Caco-2 (cell line): ENCODE results near the gene MAD1L1. TPM values are rescaled to one million over a fixed set of nuclear protein-coding genes. Genes with fewer than 3 reads are reported as not detected.

ENCODE experiments used
- BruUV-seq: library from RNA; stranded (reverse); fragments of 400-500 nt; replicated peaks from 2 replicates; lab custom pipeline; 2021; lab: Mats Ljungman, UMichigan
- CTCF ChIA-PET: fragments of 300-600 bp; sonication (Branson Sonifier 250); formaldehyde crosslinking; loops from one replicate; lab custom pipeline; 2022; ENCODE audit warnings: antibody characterized with exemption; lab: Charles Lee
- POLR2A ChIA-PET: fragments of 300-600 bp; sonication (Branson Sonifier 250); formaldehyde crosslinking; loops from one replicate; lab custom pipeline; 2022; ENCODE audit warnings: antibody characterized with exemption; lab: Charles Lee
- DNase-seq, 2 experiments: peaks; one replicate each; pipeline versions ENCODE4 v3.0.0 to v3.0.0-alpha.2; 2020 to 2022
- H3K27me3 ChIP-seq: replicated peaks from 2 replicates; pipeline ENCODE4 v1.6.0; 2011; ENCODE audit warnings: low read length; ENCODE audit not compliant: control insufficient read depth, insufficient read depth
- H3K36me3 ChIP-seq: 2 replicates; pipeline ENCODE4 v1.5.1; 2011; ENCODE audit warnings: low read length; ENCODE audit not compliant: control insufficient read depth, insufficient read depth
- H3K4me1 ChIP-seq: fragments of 250-450 bp; sonication (Bioruptor Pico); 2 replicates; pipeline ENCODE4 v1.5.1; 2020; ENCODE audit warnings: mild to moderate bottlenecking
- H3K4me3 ChIP-seq: 2 replicates; pipeline ENCODE4 v1.5.1; 2011; ENCODE audit warnings: low read depth, mild to moderate bottlenecking, control low read depth, low read length
- H3K9me3 ChIP-seq: fragments of 250-450 bp; sonication (Bioruptor Pico); 2 replicates; pipeline ENCODE4 v1.5.1; 2020; ENCODE audit warnings: mild to moderate bottlenecking, moderate library complexity
- H3K27ac Mint-ChIP-seq: one replicate; pipeline ENCODE4 v1.8.0; 2022; ENCODE audit warnings: mixed read lengths; ENCODE audit not compliant: unreplicated experiment
- H3K27me3 Mint-ChIP-seq: one replicate; pipeline ENCODE4 v1.8.0; 2022; ENCODE audit warnings: mixed read lengths; ENCODE audit not compliant: insufficient read depth, unreplicated experiment
- H3K36me3 Mint-ChIP-seq: one replicate; pipeline ENCODE4 v1.8.0; 2022; ENCODE audit warnings: mild to moderate bottlenecking, mixed read lengths; ENCODE audit not compliant: insufficient read depth, unreplicated experiment
- H3K4me1 Mint-ChIP-seq: one replicate; pipeline ENCODE4 v1.8.0; 2022; ENCODE audit warnings: low read depth, mixed read lengths; ENCODE audit not compliant: unreplicated experiment
- H3K4me3 Mint-ChIP-seq: one replicate; pipeline ENCODE4 v1.8.0; 2022; ENCODE audit warnings: mild to moderate bottlenecking, moderate library complexity, mixed read lengths; ENCODE audit not compliant: unreplicated experiment
- H3K9me3 Mint-ChIP-seq: one replicate; pipeline ENCODE4 v1.8.0; 2022; ENCODE audit warnings: mixed read lengths; ENCODE audit not compliant: unreplicated experiment
- intact Hi-C: fragments of 100-400 bp; cut with micrococcal nuclease; formaldehyde crosslinking; loops from one replicate; pipeline ENCODE4 v1.10.0; 2022; ENCODE audit not compliant: unreplicated experiment
- total RNA-seq: library from RNA; stranded (reverse); gene quantifications from 2 replicates; pipeline ENCODE4 v1.2.3, GENCODE V29; 2022
- TF ChIP-seq, protein P1 (sequence below), 2 experiments: fragments of 200-600 bp in 1 of 2; IDR thresholded peaks; 1 replicate in 1 of 2; 2 replicates in 1 of 2; pipeline versions ENCODE4 v1.5.1 to v1.8.0; 2011 to 2022; ENCODE audit warnings: antibody characterized with exemption in 1 of 2, control low read depth in 1 of 2, inconsistent platforms in 1 of 2, low read depth in 1 of 2, low read length in 1 of 2, mild to moderate bottlenecking in 1 of 2, moderate library complexity in 1 of 2; ENCODE audit not compliant: insufficient read depth in 1 of 2, severe bottlenecking in 1 of 2, unreplicated experiment in 1 of 2

The MAD1L1 gene
- total RNA-seq, 1 experiment from 2014 or later: 58.6 TPM

DNA sequence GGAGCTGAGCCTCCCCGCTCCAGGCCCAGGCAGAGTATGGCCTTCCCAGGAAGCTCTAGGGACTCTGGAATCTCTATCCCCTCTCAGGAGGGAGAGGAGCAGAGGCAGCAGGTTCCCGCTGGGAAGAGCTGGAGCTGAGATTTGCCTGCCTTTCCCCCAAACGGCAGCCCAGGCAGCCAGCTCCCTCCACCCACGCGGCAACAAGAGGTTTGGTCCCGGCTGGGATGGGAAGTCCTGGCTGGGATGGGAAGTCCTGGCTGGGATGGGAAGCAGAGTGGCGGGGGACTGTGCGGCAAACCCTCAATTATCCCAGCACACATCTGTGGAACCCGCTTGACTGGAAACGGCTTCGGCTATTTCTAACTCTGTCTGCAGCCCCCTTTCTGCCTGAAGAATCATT lies 339.7 kb downstream of the MAD1L1 start:
- no peaks in the 10 kb centered on the region for H3K9me3 Mint-ChIP-seq
- no peaks in the 10 kb centered on the region for H3K4me1 Mint-ChIP-seq
- no peak overlapping the region for H3K27ac Mint-ChIP-seq
- TF ChIP-seq, protein P1, sequence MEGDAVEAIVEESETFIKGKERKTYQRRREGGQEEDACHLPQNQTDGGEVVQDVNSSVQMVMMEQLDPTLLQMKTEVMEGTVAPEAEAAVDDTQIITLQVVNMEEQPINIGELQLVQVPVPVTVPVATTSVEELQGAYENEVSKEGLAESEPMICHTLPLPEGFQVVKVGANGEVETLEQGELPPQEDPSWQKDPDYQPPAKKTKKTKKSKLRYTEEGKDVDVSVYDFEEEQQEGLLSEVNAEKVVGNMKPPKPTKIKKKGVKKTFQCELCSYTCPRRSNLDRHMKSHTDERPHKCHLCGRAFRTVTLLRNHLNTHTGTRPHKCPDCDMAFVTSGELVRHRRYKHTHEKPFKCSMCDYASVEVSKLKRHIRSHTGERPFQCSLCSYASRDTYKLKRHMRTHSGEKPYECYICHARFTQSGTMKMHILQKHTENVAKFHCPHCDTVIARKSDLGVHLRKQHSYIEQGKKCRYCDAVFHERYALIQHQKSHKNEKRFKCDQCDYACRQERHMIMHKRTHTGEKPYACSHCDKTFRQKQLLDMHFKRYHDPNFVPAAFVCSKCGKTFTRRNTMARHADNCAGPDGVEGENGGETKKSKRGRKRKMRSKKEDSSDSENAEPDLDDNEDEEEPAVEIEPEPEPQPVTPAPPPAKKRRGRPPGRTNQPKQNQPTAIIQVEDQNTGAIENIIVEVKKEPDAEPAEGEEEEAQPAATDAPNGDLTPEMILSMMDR (IDR thresholded peaks at IDR 0.05; ENCODE audit: insufficient read depth in 1 of 2, low read depth in 1 of 2, low read length in 1 of 2, severe bottlenecking in 1 of 2, unreplicated experiment in 1 of 2): no peak
- Histone ChIP-seq H3K36me3 (peaks cover 3% of the 10 kb centered on the region), H3K4me1 (no peaks in the 10 kb centered on the region), H3K27me3 (no peaks in the 10 kb centered on the region), H3K4me3 (no peak overlapping the region), H3K9me3 (peaks cover 7% of the 10 kb centered on the region)
- no peak overlapping the region for H3K4me3 Mint-ChIP-seq
- ChIA-PET CTCF (interaction anchor here (0.6 kb wide), 1 partner anchor 624 kb away, joined by 3 read pairs; no protein-coding TSS in a partner anchor), POLR2A (no interaction called here)
- peaks cover 23% of the 10 kb centered on the region for H3K36me3 Mint-ChIP-seq
- intact Hi-C loops: no loop called here
- BruUV-seq: no TSS peak
- no peak for DNase-seq
- H3K27me3 Mint-ChIP-seq: no peaks in the 10 kb centered on the region

DNA sequence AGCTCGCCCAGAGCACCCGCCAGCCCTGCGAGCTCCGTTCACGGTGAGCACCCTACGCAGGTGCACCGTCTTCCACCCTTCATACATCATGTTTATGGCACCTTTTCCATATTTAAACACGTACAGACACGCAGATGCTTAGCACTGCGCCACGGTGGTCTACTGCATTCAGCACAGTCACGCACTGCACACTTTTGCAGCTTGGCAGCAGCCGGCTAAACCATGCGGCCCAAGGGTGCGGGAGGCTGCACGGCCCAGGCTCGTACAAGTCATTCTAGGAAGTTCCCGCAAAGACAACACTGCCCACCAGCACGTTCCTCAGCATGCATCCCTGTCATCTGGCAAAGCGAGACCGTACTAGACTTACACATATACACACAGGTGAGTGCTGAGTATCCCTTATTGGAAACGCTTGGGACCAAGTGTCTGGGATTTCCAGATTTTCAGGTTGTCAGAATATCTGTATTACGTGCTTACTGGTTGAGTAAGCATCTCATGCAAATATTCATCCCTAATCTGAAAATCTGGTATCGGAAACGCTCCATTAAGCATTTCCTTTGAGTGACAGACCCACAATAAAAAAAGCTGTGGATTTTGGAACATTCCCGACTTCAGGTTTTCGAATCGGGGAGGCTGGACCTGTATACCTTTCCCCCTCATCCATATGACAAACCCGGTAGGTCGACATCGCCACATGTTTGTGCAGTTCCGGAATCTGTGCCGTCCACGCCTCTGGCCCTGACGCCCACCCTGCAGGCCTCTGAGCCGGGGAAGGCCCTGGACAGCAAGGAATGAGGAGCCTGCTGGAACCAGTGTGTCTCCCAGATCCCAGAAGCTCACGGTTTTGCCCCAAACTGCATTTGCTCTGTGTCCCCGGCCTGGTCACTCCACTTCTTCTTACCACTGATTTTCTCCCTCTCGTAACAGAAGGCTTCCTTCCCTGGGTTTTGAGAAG lies 340.5 kb downstream of the MAD1L1 start:
- peaks cover 31% of the 10 kb centered on the region for H3K36me3 Mint-ChIP-seq
- TF ChIP-seq, protein P1 (IDR thresholded peaks at IDR 0.05; ENCODE audit: insufficient read depth in 1 of 2, low read depth in 1 of 2, low read length in 1 of 2, severe bottlenecking in 1 of 2, unreplicated experiment in 1 of 2): no peak
- no peaks in the 10 kb centered on the region for H3K27me3 Mint-ChIP-seq
- POLR2A ChIA-PET: no interaction called here
- H3K36me3 ChIP-seq: peaks cover 5% of the 10 kb centered on the region
- no peak overlapping the region for H3K27ac Mint-ChIP-seq
- H3K9me3 Mint-ChIP-seq: no peaks in the 10 kb centered on the region
- H3K27me3 ChIP-seq: no peaks in the 10 kb centered on the region
- BruUV-seq: no TSS peak
- no peak for DNase-seq
- H3K4me1 Mint-ChIP-seq: no peaks in the 10 kb centered on the region
- no peak overlapping the region for H3K4me3 Mint-ChIP-seq
- CTCF ChIA-PET: interaction anchor here (0.6 kb wide), 1 partner anchor 625 kb away, joined by 3 read pairs; no protein-coding TSS in a partner anchor
- intact Hi-C loops: no loop called here
- H3K4me3 ChIP-seq: no peak overlapping the region
- H3K9me3 ChIP-seq: peaks cover 7% of the 10 kb centered on the region
- H3K4me1 ChIP-seq: no peaks in the 10 kb centered on the region

DNA sequence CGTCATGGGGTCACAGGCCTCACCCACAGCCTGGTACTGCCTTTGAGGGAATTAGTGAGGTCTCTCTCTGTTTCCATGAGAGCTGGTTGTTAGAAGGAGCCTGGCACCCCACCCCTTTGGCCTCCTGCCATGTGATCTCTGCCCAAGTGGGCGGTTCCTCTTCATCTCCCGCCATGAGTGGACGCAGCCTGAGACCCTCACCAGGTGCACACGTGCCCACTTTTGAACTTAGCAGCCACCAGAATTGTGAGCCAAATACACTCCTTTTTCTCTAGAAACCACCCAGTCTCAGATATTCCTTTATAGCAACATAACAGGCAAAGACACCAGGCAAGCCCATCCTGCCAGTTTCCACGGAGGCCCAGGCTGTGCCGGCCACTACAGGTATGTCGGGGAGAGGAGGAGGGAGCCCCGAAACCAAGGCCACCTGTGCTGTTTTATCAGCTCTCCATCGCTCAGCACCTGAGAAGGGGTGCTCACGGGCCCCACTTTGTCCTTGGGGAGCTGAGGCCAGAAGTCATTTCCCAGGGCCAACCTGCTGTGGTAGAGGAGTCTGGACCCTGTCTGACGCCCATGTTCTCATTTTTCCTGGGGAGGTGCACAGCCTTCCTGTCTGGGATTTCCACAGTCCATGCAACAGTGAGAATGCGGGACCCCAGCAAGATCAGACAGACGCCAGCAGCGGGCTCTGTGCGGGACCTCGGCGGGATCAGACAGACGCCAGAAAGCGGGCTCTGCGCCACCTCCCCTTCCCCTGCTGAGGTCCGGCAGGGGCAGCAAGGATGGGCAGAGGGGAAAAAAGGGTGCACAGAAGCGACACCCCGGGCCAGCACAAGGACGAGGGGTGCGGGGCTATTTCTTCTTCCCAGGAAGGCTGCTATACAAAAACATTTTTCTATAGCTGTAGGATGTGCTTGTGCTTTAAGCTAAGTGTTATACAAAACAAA lies 342.2 kb downstream of the MAD1L1 start:
- no peak for DNase-seq
- Histone ChIP-seq H3K4me1 (no peaks in the 10 kb centered on the region), H3K36me3 (peaks cover 10% of the 10 kb centered on the region), H3K9me3 (peaks cover 7% of the 10 kb centered on the region), H3K27me3 (no peaks in the 10 kb centered on the region), H3K4me3 (no peak overlapping the region)
- BruUV-seq: no TSS peak
- no peaks in the 10 kb centered on the region for H3K9me3 Mint-ChIP-seq
- H3K27ac Mint-ChIP-seq: no peak overlapping the region
- H3K4me1 Mint-ChIP-seq: no peaks in the 10 kb centered on the region
- ChIA-PET CTCF (no interaction called here), POLR2A (interaction anchor here (0.6 kb wide), 1 partner anchor 230 kb away, joined by 5 read pairs; no protein-coding TSS in a partner anchor)
- H3K36me3 Mint-ChIP-seq: peaks cover 38% of the 10 kb centered on the region
- H3K4me3 Mint-ChIP-seq: no peak overlapping the region
- TF ChIP-seq, protein P1 (IDR thresholded peaks at IDR 0.05; ENCODE audit: insufficient read depth in 1 of 2, low read depth in 1 of 2, low read length in 1 of 2, severe bottlenecking in 1 of 2, unreplicated experiment in 1 of 2): no peak
- H3K27me3 Mint-ChIP-seq: no peaks in the 10 kb centered on the region
- intact Hi-C loops: no loop called here
